Measurements from ENCODE around the gene TNFRSF25.
"Not testable (repeated sequence)": the region's sequence is repeated elsewhere in the genome, so short reads cannot be mapped to it uniquely, and the experiment has no call there.

TNFRSF25 gene

GRCh38 chr1:6501279-6501813 is 35.4 kb upstream of the TNFRSF25 start:
- DNase-seq, result no peak

GRCh38 chr1:6500544-6501278 is 34.7 kb upstream of the TNFRSF25 start:
- DNase-seq, result no peak

- no peak for DNase-seq
Observed at GRCh38 chr1:6499296-6499695, 33.3 kb upstream of the TNFRSF25 start.

- DNase-seq, result no peak
Observed at GRCh38 chr1:6498576-6499111, 32.7 kb upstream of the TNFRSF25 start.

GRCh38 chr1:6497867-6498575 is 32.0 kb upstream of the TNFRSF25 start:
- DNase-seq, result no peak

- DNase-seq, result peak; percentile 29
Observed at GRCh38 chr1:6497215-6497866, 31.4 kb upstream of the TNFRSF25 start.

- no peak for DNase-seq
Observed at GRCh38 chr1:6496890-6497214, 30.9 kb upstream of the TNFRSF25 start.

GRCh38 chr1:6496365-6496721 is 30.4 kb upstream of the TNFRSF25 start:
- DNase-seq, result no peak

GRCh38 chr1:6495540-6496364 is 29.8 kb upstream of the TNFRSF25 start:
- DNase-seq, result no peak

GRCh38 chr1:6495041-6495441 is 29.1 kb upstream of the TNFRSF25 start:
- peak; percentile 42 for DNase-seq

GRCh38 chr1:6494627-6495026 is 28.7 kb upstream of the TNFRSF25 start:
- no peak for DNase-seq

- not testable (repeated sequence) for DNase-seq
Observed at GRCh38 chr1:6493834-6494223, 27.9 kb upstream of the TNFRSF25 start.

- no peak for DNase-seq
Observed at GRCh38 chr1:6491966-6492365, 26.0 kb upstream of the TNFRSF25 start.

GRCh38 chr1:6491480-6491962 is 25.5 kb upstream of the TNFRSF25 start, which contains the start of gene PLEKHG5:
Gene PLEKHG5, minus strand, starts transcription at chr1:6491667. Its CDS starts 14,096 bp downstream, at chr1:6477571.
- no peak for DNase-seq

GRCh38 chr1:6491081-6491449 is 25.1 kb upstream of the TNFRSF25 start:
- no peak for DNase-seq

GRCh38 chr1:6490181-6491080 is 24.5 kb upstream of the TNFRSF25 start:
- DNase-seq, result peak; percentile 34

GRCh38 chr1:6489799-6490180 is 23.8 kb upstream of the TNFRSF25 start:
- peak; percentile 71 for DNase-seq

GRCh38 chr1:6489383-6489765 is 23.4 kb upstream of the TNFRSF25 start:
- no peak for DNase-seq

GRCh38 chr1:6488602-6489382 is 22.8 kb upstream of the TNFRSF25 start:
- no peak for DNase-seq

- no peak for DNase-seq
Observed at GRCh38 chr1:6487804-6488484, 22.0 kb upstream of the TNFRSF25 start.
